ENCODE data around the gene ZNF774. TPM values are rescaled to one million over a fixed set of nuclear protein-coding genes. Genes with fewer than 3 reads are reported as not detected.

ZNF774 gene
- polyA plus RNA-seq, 1 experiment = 2.3 TPM

DNA sequence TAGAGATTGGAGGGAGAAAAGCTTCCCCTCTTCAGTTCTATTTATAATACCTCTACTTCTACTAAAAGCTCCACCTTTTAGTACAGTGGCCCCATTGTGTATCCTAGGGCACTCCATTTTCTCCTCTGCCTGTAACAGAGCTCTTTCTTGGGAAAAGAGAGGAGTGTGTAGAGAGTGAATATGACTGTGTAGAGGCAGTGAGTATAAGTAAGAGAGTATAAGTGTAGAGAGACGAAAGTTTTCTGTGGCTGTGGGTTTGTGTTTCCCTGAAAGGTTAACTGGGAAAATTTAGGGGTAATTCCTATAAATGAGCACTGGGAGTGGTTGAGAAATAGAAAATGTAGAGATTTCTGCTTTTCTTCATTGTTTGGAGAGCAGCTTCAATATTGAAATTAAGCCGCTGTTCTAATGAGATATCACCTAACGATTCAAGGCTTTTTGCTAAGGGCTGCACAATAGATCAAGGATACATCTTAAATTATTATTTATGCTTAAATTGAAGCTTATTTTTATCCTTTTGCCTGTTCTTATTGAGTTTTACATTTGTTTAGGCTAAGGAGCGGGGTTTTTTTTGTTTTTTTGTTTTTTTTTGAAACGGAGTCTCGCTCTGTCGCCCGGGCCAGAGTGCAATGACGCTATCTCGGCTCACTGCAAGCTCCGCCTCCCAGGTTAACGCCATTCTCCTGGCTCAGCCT, 42.8 kb downstream of the ZNF774 start:
- TF ChIP-seq, protein P1, sequence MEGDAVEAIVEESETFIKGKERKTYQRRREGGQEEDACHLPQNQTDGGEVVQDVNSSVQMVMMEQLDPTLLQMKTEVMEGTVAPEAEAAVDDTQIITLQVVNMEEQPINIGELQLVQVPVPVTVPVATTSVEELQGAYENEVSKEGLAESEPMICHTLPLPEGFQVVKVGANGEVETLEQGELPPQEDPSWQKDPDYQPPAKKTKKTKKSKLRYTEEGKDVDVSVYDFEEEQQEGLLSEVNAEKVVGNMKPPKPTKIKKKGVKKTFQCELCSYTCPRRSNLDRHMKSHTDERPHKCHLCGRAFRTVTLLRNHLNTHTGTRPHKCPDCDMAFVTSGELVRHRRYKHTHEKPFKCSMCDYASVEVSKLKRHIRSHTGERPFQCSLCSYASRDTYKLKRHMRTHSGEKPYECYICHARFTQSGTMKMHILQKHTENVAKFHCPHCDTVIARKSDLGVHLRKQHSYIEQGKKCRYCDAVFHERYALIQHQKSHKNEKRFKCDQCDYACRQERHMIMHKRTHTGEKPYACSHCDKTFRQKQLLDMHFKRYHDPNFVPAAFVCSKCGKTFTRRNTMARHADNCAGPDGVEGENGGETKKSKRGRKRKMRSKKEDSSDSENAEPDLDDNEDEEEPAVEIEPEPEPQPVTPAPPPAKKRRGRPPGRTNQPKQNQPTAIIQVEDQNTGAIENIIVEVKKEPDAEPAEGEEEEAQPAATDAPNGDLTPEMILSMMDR (IDR thresholded peaks at IDR 0.05; ENCODE audit: low read depth, low read length) = no peak
- ChIA-PET CTCF (interaction anchor here (0.5 to 2.2 kb wide), 3 partner anchors 18 to 75 kb away, joined by 3 to 10 read pairs (median 3); no protein-coding TSS in a partner anchor), POLR2A (no interaction called here)
- H3K27me3 ChIP-seq (ENCODE audit: control insufficient read depth, insufficient read depth, low read length) = no peaks in the 10 kb centered on the region
- no peak for DNase-seq (ENCODE audit: low read depth, low spot score)
- no peak overlapping the region for H3K4me3 ChIP-seq (ENCODE audit: low read depth, low read length)
- no peak overlapping the region for H3K27ac ChIP-seq (ENCODE audit: low read depth, low read length)
- no peaks in the 10 kb centered on the region for H3K9me3 ChIP-seq (ENCODE audit: control insufficient read depth, insufficient read depth, low read length)

GRCh38 chr15:90396321-90396720, 44.2 kb downstream of the ZNF774 start:
- TF ChIP-seq, protein P1 (IDR thresholded peaks at IDR 0.05; ENCODE audit: low read depth, low read length) = no peak
- Histone ChIP-seq H3K9me3 (ENCODE audit: control insufficient read depth, insufficient read depth, low read length) (no peaks in the 10 kb centered on the region), H3K4me3 (ENCODE audit: low read depth, low read length) (no peak overlapping the region), H3K27me3 (ENCODE audit: control insufficient read depth, insufficient read depth, low read length) (no peaks in the 10 kb centered on the region), H3K27ac (ENCODE audit: low read depth, low read length) (no peak overlapping the region)
- POLR2A ChIA-PET = no interaction called here
- DNase-seq (ENCODE audit: low read depth, low spot score) = no peak
- CTCF ChIA-PET = interaction anchor here (1.0 to 2.2 kb wide), 2 partner anchors 10 to 76 kb away, joined by 4 to 10 read pairs; no protein-coding TSS in a partner anchor

DNA sequence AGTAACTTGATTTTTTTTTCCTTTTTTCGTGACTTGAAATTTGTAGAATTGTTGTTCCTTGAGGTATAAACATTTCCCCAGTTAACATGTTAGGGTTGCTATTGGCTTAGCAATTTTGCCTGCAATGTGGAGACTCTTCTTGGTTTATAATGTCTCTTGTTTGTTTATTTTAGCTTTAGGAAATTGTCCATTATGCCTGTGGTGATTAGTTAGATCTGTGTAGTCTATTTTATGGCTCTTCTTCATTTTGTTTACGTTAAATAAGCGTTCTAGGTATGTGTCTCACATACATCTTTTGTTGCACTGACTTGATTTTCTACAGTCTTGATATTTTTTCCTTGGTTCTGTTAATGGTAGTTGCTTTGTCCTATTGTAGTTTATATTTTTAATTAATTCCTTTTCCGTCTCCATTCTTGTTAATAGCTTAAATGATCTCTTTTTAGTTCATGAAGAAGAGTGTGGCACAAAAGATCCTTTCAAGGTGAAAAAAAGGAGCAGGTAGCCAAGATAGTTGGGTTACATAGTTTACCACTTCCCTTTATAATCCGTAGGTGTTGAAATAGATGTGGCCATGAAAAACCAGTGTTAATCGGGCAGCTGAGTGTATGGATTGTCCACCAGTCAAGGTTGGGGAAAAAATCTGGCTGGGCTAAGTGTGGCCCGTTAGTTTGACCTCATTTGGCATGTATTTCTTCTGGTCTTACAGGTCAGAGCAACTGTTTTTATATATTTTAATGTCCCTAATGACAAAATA, 48.1 kb downstream of the ZNF774 start:
- TF ChIP-seq, protein P1 (IDR thresholded peaks at IDR 0.05; ENCODE audit: low read depth, low read length) = no peak

DNA sequence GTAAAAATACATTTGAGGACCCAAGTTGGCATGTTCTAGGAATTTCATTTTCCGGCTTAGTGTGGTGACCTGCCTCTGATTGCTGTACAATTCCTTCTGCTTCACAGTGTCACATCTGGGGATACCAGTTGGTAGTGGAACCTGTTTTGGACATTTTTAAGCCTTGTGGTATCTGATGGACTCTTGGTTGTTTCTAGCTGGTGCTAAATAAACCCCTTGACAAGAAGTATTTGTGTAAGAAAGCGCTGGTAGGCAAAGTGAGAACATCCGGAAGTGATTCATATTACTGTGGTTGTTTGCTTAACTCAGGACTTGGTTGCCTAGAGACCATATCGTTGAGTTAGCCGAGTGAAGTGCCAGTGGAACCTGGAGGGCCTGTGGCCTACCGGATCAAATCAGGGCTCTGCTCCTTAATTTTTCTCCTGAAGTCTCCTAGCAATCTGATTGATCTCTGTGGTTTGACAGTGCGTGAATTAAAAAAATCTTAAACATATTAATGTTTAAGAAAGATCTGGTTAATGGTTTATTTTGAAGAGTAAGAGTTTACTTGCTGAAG, 48.8 kb downstream of the ZNF774 start:
- Histone ChIP-seq H3K27ac (ENCODE audit: low read depth, low read length) (peak overlapping the region; percentile 77), H3K27me3 (ENCODE audit: control insufficient read depth, insufficient read depth, low read length) (no peaks in the 10 kb centered on the region), H3K9me3 (ENCODE audit: control insufficient read depth, insufficient read depth, low read length) (no peaks in the 10 kb centered on the region), H3K4me3 (ENCODE audit: low read depth, low read length) (no peak overlapping the region; the same call in 1 of the 2 replicates)
- POLR2A ChIA-PET = no interaction called here
- TF ChIP-seq, protein P1 (IDR thresholded peaks at IDR 0.05; ENCODE audit: low read depth, low read length) = no peak
- CTCF ChIA-PET = interaction anchor here (1.1 to 1.2 kb wide), 2 partner anchors 13 to 81 kb away, joined by 5 to 6 read pairs; partner anchors contain the start of gene IQGAP1
- DNase-seq (ENCODE audit: low read depth, low spot score) = peak; percentile 81

More for the DNA sequence above, 48.1 kb downstream of the ZNF774 start:
- no peak for DNase-seq (ENCODE audit: low read depth, low spot score)
- no peak overlapping the region for H3K4me3 ChIP-seq (ENCODE audit: low read depth, low read length)
- H3K27me3 ChIP-seq (ENCODE audit: control insufficient read depth, insufficient read depth, low read length) = no peaks in the 10 kb centered on the region
- H3K9me3 ChIP-seq (ENCODE audit: control insufficient read depth, insufficient read depth, low read length) = no peaks in the 10 kb centered on the region
- CTCF ChIA-PET = interaction anchor here (1.1 to 1.2 kb wide), 2 partner anchors 12 to 80 kb away, joined by 5 to 6 read pairs; partner anchors contain the start of gene IQGAP1
- H3K27ac ChIP-seq (ENCODE audit: low read depth, low read length) = peak overlapping the region; percentile 77
- POLR2A ChIA-PET = interaction anchor here (1.0 kb wide), 1 partner anchor 13 kb away, joined by 4 read pairs; no protein-coding TSS in a partner anchor

All from AG04450 (cell line).